Measurements from ENCODE around the gene DENND2C.

The DENND2C gene

DNA sequence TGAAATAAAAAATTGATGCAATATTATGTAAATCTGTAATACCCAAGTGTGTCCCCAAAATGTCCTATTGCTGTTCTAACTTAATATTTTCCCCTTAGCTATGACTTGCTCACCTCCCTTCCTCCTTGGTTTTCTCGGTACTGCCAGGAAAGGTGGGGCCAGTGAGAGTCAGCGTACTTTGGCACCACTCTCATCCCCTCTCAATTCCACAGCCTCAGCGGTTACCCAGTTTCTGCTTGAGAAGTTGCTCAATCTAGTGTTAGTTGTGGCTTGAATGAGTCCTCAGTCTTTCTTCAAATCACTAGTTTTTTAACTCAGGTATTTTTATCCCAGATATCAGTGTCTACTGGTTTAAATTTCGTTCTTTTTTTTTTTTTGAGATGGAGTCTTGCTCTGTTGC lies 120.7 kb downstream of the DENND2C start:
- DNase-seq (ENCODE audit: low read depth in 3 of 3, low spot score in 1 of 3) = no peak

DNA sequence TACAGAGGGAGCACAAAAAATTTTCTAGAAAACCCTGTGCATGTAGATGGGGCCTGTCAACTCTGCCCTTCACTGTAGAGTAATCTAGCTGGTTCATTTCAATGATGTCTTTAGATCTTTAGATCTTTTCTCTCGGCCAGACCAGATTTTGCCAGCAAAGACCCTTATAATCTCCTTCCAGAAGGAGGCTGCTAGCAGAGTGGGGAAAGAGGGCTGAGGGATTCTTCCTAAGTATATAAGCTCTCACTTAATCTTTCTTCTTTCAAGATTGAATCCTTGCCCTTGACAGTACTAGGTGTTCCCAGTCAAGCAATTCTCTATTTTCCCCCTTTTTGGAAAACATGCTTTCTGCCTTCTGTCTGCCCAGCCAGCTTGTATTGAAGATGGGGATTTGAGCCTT lies 122.8 kb downstream of the DENND2C start:
- DNase-seq (ENCODE audit: low read depth in 3 of 3, low spot score in 1 of 3) = no peak

DNA sequence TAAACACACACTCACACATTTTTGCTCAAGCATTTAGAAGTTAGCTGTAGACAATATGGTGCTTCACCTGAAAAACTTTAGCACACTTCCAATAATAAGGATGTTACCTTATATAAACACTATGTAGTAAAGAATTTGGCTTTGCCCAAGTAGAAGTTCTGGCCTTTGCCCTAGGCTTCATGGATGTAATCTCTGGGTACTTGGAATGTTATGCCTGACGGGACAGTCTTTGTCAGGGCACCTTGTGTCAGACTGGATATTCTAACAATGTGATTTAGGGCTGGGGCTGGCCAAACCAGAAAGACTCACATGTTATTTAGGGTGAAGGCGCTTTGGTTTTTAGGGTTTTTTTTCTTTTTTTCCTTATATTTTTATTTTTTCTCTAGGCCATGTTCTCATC lies 124.1 kb downstream of the DENND2C start:
- DNase-seq (ENCODE audit: low read depth in 3 of 3, low spot score in 1 of 3) = no peak

DNA sequence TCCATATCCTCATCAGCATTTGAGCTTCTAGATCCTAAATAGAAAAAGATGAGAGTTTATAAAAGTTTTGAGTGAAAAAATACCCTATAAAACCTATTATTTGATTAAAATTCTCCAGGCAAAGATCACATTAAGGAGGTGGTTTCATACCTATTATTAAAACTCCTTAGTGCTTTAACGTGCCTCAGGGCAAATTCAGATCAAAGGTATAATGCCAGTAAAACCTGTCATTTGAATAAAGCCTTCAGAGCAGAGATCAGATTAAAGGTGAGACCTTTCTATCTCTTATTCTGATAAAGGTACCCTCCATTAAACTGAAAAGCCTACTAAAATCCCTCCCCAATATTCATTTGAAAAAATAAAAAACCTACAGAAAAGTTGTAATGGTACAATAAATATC lies 124.5 kb downstream of the DENND2C start:
- DNase-seq (ENCODE audit: low read depth in 3 of 3, low spot score in 1 of 3) = no peak

DNA sequence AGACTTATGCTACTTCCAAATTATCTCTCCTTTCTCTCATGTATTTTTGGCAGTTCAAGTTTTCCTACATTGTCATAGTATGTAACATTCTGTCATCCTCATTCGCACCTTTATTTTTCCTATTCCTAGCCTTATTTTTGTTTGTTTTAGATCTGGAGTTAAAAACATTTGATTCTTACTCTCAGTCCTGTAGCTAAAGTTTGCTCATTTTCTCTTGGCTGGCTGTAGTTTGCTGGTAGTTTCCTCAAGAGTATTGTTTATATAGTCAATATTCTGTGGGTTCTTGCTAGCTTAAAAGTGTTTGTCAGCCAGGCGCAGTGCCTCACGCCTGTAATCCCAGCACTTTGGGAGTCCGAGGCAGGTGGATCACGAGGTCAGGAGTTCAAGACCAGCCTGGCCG lies 129.0 kb downstream of the DENND2C start:
- DNase-seq (ENCODE audit: low read depth in 3 of 3, low spot score in 1 of 3) = no peak

DNA sequence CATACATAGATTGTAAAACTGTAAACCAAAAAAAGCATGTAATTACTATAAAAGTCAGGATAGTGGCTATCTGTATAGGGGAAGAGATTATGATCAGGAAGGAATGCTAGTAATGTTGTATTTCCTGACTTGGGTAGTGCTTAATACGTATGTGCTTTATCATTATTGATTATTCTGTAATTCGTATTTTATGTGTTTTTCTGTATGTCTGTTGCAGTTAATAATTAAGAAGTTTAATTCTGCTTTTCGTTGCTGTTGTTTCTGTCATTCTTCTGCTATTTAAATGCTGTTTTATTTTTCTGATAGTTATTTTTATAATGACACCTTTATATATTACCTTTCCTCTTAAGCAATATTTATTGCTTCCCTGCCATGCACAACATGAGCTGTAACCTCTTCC lies 129.6 kb downstream of the DENND2C start:
- DNase-seq (ENCODE audit: low read depth in 3 of 3, low spot score in 1 of 3) = no peak

DNA sequence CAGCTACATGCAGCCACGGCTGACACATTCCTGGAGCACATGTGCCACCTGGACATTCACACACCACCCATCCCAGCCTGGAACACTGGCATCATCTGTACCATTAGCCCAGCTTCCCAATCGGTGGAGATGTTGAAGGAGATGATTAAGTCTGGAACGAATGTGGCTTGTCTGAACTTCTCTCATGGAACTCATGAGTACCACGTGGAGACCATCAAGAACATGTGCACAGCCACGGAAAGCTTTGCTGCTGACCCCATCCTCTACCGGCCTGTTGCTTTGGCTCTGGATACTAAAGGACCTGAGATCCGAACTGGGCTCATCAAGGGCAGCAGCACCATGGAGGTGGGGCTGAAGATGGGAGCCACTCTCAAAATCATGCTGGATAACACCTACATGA lies 133.8 kb downstream of the DENND2C start:
- no peak for DNase-seq (ENCODE audit: low read depth in 3 of 3, low spot score in 1 of 3)

DNA sequence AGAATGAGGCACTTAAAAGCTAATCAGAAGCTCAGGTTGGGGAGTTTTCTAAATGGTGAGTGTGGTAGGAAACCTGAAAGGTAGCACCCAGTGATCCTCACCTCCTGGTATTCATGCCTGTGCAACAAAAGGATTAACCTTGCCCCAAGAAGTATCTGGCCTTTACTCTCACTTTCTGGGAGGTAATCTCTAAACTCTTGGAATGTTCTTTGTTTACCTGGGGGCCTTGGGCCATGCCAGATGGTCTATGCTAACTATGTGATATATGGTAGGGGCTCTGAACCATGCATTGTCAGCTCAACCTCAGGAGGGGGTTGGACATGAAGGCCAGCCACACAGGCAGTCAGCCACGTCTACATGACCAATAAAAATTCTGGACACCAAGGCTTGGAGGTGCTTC lies 134.4 kb downstream of the DENND2C start:
- DNase-seq (ENCODE audit: low read depth in 3 of 3, low spot score in 1 of 3) = no peak

Measured in stimulated activated CD4-positive, alpha-beta T cell treated with anti-CD3 and anti-CD28 coated beads, TNF-alpha, amount 100 ng/mL, for 1 hour (primary cell).